ENCODE results near the gene CTNNA2. TPM values are rescaled to one million over a fixed set of nuclear protein-coding genes. Genes with fewer than 3 reads are reported as not detected.

The CTNNA2 gene
- total RNA-seq, 1 donor from 2014 or later, result 43.5 TPM

DNA sequence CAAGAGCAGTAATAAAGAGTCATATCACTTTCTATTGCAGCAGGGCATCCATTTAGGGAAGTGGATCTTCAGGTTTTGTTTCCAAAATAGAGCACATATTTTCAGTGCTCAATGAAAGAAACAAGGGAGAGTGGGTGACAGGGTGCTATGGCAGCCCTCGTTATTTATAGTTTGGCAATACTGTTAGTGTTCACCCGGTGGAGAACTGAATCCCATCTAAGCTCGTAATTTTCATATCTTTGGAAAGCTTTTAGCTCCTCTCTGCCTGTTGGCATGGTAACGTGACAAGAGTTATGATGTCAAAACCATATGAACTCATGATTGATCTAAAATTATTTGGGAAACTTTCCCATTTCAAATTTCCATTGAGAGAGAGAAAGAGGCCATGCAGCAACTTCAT is 459.8 kb downstream of the CTNNA2 start:
- no peaks in the 10 kb centered on the region for H3F3A ChIP-seq (ENCODE audit: low read depth)
- H3K4me1 Mint-ChIP-seq, result no peaks in the 10 kb centered on the region
- H3K4me3 ChIP-seq, result no peak overlapping the region
- no peak overlapping the region for H3K4me3 Mint-ChIP-seq
- no peaks in the 10 kb centered on the region for H3K27me3 ChIP-seq
- peaks cover 8% of the 10 kb centered on the region for H3K4me1 ChIP-seq
- H3K27me3 Mint-ChIP-seq (ENCODE audit: insufficient read depth, low read depth), result no peaks in the 10 kb centered on the region
- no peak overlapping the region for H3K27ac Mint-ChIP-seq
- H3K9me3 ChIP-seq (ENCODE audit: low read depth), result no peaks in the 10 kb centered on the region
- H3K9me3 Mint-ChIP-seq, result no peaks in the 10 kb centered on the region
- H3K4me2 ChIP-seq, result no peak overlapping the region
- H4K20me1 ChIP-seq (ENCODE audit: low read depth), result no peaks in the 10 kb centered on the region
- H3K9ac ChIP-seq, result no peak overlapping the region
- H2AFZ ChIP-seq (replicated peaks), result no peak overlapping the region
- no peaks in the 10 kb centered on the region for H3K36me3 ChIP-seq
- no peak for DNase-seq (ENCODE audit: low spot score)
- H3K36me3 Mint-ChIP-seq, result no peaks in the 10 kb centered on the region
- H3K79me2 ChIP-seq (ENCODE audit: low read depth), result no peaks in the 10 kb centered on the region
- no peak overlapping the region for H3K27ac ChIP-seq
- TF ChIP-seq EZH2 (IDR thresholded peaks at IDR 0.05) (no peak), EZH2phosphoT487 (IDR thresholded peaks at IDR 0.05) (no peak)
- TF ChIP-seq, protein P1, sequence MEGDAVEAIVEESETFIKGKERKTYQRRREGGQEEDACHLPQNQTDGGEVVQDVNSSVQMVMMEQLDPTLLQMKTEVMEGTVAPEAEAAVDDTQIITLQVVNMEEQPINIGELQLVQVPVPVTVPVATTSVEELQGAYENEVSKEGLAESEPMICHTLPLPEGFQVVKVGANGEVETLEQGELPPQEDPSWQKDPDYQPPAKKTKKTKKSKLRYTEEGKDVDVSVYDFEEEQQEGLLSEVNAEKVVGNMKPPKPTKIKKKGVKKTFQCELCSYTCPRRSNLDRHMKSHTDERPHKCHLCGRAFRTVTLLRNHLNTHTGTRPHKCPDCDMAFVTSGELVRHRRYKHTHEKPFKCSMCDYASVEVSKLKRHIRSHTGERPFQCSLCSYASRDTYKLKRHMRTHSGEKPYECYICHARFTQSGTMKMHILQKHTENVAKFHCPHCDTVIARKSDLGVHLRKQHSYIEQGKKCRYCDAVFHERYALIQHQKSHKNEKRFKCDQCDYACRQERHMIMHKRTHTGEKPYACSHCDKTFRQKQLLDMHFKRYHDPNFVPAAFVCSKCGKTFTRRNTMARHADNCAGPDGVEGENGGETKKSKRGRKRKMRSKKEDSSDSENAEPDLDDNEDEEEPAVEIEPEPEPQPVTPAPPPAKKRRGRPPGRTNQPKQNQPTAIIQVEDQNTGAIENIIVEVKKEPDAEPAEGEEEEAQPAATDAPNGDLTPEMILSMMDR (IDR thresholded peaks at IDR 0.05), result no peak

DNA sequence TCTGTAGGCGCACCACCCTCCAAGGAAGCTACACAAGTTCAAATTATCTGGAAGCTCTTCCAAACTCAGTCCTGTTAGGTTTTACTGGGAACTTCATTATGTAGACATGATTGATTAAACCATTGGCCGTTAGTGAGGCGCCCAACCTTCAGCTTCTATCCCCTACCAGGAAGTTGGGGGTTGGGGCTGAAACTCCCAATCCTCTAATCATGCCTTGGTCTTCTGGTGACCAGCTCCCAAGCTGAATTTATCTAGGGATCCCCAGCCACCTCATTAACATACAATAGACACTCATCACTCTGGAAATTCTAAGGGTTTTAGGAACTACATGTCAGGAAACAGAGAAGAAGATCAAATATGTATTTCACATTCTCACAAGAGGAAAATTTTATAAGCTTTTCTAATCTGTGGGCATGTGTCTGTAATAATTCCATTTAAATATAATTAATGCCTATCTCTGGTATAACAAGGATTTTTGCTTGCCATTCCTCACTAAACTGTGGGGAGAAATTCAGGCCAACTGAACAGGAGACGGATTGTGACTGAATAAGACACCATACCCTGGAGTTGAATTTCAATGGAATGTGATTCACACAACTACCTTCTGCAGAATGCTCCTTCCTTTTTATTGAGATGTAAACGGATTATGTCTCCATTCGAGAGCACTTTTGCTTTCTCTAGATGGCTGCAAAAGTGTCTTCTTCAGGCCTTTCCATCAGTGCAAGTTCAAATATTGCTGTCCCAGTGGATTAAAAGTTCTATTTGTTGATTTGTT is 463.1 kb downstream of the CTNNA2 start:
- no peaks in the 10 kb centered on the region for H3K4me1 Mint-ChIP-seq
- TF ChIP-seq EZH2 (IDR thresholded peaks at IDR 0.05) (no peak), EZH2phosphoT487 (IDR thresholded peaks at IDR 0.05) (no peak)
- TF ChIP-seq, protein P1 (IDR thresholded peaks at IDR 0.05), result no peak

DNA sequence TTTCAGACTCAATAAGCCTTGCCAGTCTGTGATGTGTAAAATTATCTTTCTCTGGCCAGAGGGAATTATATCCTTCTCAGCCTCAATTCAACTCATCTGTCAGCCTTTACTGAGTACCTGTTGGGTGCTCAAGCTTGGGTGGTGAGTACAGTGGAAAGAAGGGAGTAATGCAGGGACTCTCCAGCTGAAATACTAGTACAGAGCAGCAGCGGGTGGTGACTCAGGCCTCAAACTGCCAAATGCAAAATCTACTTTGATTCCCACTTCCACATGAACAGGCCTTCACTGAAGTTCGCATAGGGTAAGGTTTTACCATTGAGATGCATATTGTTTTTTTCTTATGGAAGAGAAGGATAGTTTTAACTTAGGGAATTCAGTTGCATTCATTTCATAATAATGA is 464.9 kb downstream of the CTNNA2 start:
- H3K4me1 ChIP-seq, result peaks cover 8% of the 10 kb centered on the region
- H3K4me1 Mint-ChIP-seq, result no peaks in the 10 kb centered on the region
- H3K27ac Mint-ChIP-seq, result no peak overlapping the region
- no peak overlapping the region for H3K4me3 ChIP-seq
- H3K36me3 Mint-ChIP-seq, result no peaks in the 10 kb centered on the region
- no peak for DNase-seq (ENCODE audit: low spot score)
- no peaks in the 10 kb centered on the region for H3K9me3 Mint-ChIP-seq
- H3K4me3 Mint-ChIP-seq, result no peak overlapping the region
- no peaks in the 10 kb centered on the region for H3K27me3 ChIP-seq
- no peaks in the 10 kb centered on the region for H3K79me2 ChIP-seq (ENCODE audit: low read depth)
- no peak overlapping the region for H3K27ac ChIP-seq
- H3K9me3 ChIP-seq (ENCODE audit: low read depth), result no peaks in the 10 kb centered on the region
- H4K20me1 ChIP-seq (ENCODE audit: low read depth), result no peaks in the 10 kb centered on the region
- no peaks in the 10 kb centered on the region for H3K36me3 ChIP-seq
- TF ChIP-seq EZH2phosphoT487 (IDR thresholded peaks at IDR 0.05) (no peak), EZH2 (IDR thresholded peaks at IDR 0.05) (no peak)
- TF ChIP-seq, protein P1 (IDR thresholded peaks at IDR 0.05), result no peak
- H2AFZ ChIP-seq (replicated peaks), result no peak overlapping the region
- no peaks in the 10 kb centered on the region for H3K27me3 Mint-ChIP-seq (ENCODE audit: insufficient read depth, low read depth)
- no peak overlapping the region for H3K4me2 ChIP-seq
- H3F3A ChIP-seq (ENCODE audit: low read depth), result no peaks in the 10 kb centered on the region
- no peak overlapping the region for H3K9ac ChIP-seq

More for the DNA sequence above, 463.1 kb downstream of the CTNNA2 start:
- Histone ChIP-seq H3K9ac (no peak overlapping the region), H3K4me2 (no peak overlapping the region), H3K4me3 (no peak overlapping the region), H3K9me3 (ENCODE audit: low read depth) (no peaks in the 10 kb centered on the region), H2AFZ (replicated peaks) (no peak overlapping the region), H3K27ac (no peak overlapping the region), H4K20me1 (ENCODE audit: low read depth) (no peaks in the 10 kb centered on the region), H3K4me1 (peaks cover 8% of the 10 kb centered on the region), H3F3A (ENCODE audit: low read depth) (no peaks in the 10 kb centered on the region), H3K27me3 (no peaks in the 10 kb centered on the region), H3K36me3 (no peaks in the 10 kb centered on the region), H3K79me2 (ENCODE audit: low read depth) (no peaks in the 10 kb centered on the region)
- Mint-ChIP-seq H3K36me3 (no peaks in the 10 kb centered on the region), H3K9me3 (no peaks in the 10 kb centered on the region), H3K4me3 (no peak overlapping the region), H3K27me3 (ENCODE audit: insufficient read depth, low read depth) (no peaks in the 10 kb centered on the region), H3K27ac (no peak overlapping the region)
- no peak for DNase-seq (ENCODE audit: low spot score)

Measured in neural progenitor cell (in vitro differentiated cells).